ENCODE measurements around the gene RIOX2.

DNA sequence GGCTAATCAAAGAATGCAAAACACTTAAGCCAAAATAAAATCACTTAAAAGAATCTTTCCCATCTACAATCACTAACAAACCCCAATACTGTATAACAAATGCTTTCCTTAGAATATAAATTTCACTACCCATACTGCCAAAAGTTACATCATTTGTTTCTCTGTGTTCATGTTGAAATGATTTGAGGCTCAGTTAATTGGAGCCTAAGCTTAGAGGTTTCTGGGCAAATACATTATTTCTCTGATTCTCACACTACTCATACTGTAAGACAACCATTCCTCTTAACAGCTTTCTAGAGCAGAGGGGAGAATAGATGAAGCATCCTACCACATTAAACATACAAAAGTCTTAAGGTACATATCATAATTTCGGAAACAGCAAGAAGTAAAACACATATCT, 2.1 kb downstream of the RIOX2 start:
- TF ChIP-seq, protein P1, sequence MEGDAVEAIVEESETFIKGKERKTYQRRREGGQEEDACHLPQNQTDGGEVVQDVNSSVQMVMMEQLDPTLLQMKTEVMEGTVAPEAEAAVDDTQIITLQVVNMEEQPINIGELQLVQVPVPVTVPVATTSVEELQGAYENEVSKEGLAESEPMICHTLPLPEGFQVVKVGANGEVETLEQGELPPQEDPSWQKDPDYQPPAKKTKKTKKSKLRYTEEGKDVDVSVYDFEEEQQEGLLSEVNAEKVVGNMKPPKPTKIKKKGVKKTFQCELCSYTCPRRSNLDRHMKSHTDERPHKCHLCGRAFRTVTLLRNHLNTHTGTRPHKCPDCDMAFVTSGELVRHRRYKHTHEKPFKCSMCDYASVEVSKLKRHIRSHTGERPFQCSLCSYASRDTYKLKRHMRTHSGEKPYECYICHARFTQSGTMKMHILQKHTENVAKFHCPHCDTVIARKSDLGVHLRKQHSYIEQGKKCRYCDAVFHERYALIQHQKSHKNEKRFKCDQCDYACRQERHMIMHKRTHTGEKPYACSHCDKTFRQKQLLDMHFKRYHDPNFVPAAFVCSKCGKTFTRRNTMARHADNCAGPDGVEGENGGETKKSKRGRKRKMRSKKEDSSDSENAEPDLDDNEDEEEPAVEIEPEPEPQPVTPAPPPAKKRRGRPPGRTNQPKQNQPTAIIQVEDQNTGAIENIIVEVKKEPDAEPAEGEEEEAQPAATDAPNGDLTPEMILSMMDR (IDR thresholded peaks at IDR 0.05), result no peak
- TF ChIP-seq POLR2A (IDR thresholded peaks at IDR 0.05), result no peak
